ENCODE results near the gene IFT81.
"Not testable (repeated sequence)": the region's sequence is repeated elsewhere in the genome, so short reads cannot be mapped to it uniquely, and the experiment has no call there.

Gene IFT81

DNA sequence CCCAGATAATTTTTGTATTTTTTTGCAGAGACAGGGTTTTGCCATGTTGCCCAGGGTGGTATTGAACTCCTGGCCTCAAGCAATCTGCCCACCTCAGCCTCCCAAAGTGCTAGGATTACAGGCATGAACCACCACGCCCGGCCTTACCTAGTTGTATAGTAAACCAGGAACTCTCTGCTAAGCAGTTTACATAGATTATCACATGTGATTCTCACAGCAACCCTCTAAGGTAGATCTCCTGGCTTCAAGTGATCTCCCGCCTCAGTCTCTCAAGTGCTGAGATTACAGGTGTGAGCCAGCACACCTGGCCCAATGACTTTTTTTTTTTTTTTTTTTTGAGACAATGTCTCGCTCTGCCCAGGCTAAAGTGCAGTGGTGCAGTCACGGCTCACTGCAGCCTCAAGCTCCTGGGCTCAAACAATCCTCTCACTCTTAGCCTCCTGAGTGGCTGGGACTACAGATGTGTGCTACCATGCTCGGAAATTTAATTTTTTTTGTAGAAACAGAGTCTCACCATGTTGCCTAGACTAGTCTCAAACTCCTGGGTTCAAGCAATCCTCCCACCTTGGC lies 130.9 kb downstream of the IFT81 start:
- DNase-seq (no peak), ATAC-seq (no peak)
- Mint-ChIP-seq H3K9me3 (no peaks in the 10 kb centered on the region), H3K27me3 (peaks cover 7% of the 10 kb centered on the region), H3K4me3 (no peak overlapping the region), H3K27ac (no peak overlapping the region), H3K4me1 (no peaks in the 10 kb centered on the region)

DNA sequence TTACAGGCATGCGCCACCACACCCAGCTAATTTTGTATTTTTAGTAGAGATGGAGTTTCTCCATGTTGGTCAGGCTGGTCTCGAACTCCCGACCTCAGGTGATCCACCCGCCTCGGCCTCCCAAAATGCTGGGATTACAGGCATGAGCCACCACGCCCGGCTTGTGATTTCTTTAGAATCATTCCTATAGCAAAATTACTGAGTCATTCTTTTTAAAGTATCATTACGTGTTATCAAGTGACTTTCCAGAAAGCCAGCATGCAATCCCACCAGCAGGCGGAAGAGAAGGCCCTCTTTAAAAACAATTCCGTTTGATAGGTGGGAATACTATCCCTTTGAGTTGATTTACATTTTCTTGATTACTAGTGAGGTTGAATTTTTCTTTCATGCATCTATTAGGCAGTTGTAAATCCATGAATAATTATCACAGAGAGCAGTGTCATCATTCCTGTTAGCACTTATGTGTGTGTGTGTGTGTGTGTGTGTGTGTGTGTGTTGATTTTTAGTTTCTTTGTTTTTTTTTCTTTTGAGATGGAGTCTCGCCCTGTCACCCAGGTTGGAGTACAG lies 131.8 kb downstream of the IFT81 start:
- not testable (repeated sequence) for H3K9me3 Mint-ChIP-seq, DNase-seq, H3K4me3 Mint-ChIP-seq, ATAC-seq, H3K27me3 Mint-ChIP-seq, H3K4me1 Mint-ChIP-seq, H3K27ac Mint-ChIP-seq

DNA sequence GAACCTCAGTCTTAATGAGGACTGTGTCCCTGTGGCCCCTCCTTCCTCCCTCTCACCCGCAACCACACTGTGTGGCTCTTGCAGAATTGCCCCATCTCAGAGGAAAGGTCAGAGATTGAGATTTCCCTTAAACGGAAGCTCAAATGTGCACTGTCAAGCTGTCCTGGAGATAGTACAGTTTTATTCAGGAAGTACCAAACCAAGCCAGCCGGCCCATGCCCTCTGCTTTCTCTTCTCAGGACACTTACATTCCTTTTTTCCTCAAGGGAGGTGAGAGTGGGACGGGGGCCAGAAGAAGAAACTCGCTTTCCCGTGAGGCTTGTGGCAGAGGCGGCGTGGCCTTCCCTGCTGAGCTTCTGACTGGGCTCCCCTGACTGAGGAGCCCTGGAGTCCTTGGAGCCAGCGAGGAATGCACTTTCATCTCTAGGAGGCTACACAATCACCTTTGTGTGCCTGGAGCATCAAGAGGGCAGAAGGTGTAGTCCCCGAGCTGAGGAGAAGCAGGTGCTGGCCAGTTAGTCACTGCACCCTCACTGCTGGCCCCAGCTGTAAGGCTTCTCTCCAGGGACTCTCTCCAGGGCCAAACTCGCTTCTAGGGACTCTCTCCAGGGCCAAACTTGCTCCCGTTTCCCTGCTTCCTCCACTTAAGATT lies 132.7 kb downstream of the IFT81 start:
- Mint-ChIP-seq H3K4me3 (no peak overlapping the region), H3K27ac (peak overlapping the region in 1 of 2 donors; percentile 74), H3K4me1 (no peaks in the 10 kb centered on the region), H3K9me3 (no peaks in the 10 kb centered on the region), H3K27me3 (peaks cover 7% of the 10 kb centered on the region)
- ATAC-seq: no peak
- no peak for DNase-seq

GRCh38 chr12:110258466-110258865 lies 134.3 kb downstream of the IFT81 start:
- Mint-ChIP-seq H3K27ac (no peak overlapping the region), H3K4me1 (no peaks in the 10 kb centered on the region), H3K9me3 (no peaks in the 10 kb centered on the region), H3K27me3 (peaks cover 7% of the 10 kb centered on the region), H3K4me3 (no peak overlapping the region)
- ATAC-seq (no peak), DNase-seq (no peak)

DNA sequence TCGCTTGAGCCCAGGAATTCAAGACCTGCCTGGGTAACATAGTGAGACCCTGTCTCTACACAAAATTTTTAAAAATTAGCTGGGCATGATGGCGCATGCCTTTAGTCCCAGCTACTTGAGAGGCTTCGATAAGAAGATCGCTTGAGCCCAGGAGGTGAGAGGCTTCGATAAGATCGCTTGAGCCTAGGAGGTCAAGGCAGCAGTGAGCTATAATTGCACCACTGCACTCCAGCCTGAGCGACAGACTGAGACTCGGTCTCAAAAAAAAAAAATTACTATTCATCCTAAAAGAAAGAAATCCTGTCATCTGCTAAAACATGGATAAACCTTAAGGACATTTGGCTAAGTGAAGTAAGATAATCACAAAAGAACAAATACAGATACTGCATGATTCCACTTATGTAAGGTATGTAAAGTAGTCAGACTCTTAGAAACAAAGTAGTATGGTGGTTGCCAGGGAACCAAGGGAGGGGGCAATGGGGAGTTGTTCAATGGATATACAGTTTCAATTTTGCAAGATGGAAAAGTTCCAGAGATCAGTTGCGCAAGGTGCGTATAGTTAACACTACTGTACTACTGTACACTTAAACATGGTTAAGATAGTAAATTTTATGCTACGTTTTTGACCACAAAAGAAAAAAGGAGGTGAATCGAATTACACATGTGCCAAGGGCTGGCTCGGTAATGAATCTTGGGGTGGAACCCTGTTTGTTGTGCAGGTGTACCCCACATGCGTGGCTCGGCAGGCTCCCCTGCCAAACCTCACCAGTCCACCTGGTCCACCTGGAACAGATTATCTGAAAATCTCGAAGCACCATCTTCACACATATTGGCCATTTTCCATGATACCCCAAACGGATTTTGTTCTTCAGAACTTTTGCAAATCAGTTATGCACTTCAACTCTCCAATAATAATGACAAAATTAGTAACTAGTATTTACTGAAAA lies 138.6 kb downstream of the IFT81 start:
- ATAC-seq (no peak), DNase-seq (no peak)
- no peaks in the 10 kb centered on the region for H3K9me3 Mint-ChIP-seq
- no peak overlapping the region for H3K4me3 Mint-ChIP-seq
- H3K27me3 Mint-ChIP-seq: peaks cover 7% of the 10 kb centered on the region
- no peak overlapping the region for H3K27ac Mint-ChIP-seq
- no peaks in the 10 kb centered on the region for H3K4me1 Mint-ChIP-seq

DNA sequence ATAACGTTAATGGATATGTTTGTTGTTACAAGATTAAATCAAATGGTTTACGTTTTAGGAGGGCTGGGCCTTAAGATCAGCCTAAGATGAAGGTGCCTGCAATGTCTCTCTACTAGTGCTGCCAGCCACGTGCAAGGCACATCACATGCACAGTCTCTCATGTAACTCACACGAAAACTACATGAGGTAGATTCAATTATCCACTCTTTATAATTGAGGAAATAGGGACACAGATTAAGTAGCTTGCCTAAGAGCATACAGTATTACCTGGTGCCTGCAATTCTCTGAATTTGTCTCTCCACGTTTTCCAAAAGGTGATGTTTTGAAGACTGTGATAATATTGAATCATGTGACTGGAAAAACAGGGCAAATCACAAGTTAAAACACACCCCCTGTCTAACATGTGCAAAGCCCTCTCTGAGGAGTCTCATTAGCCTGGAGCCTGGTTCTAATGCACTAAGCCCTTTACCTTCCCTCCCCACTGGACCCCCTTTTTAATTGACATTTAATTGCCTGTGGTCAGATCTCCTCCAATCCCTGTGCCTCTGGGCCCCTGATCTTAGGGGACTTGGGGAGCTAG lies 142.3 kb downstream of the IFT81 start:
- H3K9me3 Mint-ChIP-seq: no peaks in the 10 kb centered on the region
- no peak overlapping the region for H3K4me3 Mint-ChIP-seq
- peak overlapping the region in 1 of 2 donors; percentile 75 for H3K27ac Mint-ChIP-seq
- DNase-seq: no peak
- no peak for ATAC-seq
- no peaks in the 10 kb centered on the region for H3K27me3 Mint-ChIP-seq
- no peaks in the 10 kb centered on the region for H3K4me1 Mint-ChIP-seq

GRCh38 chr12:110266980-110267620 lies 142.9 kb downstream of the IFT81 start:
- no peaks in the 10 kb centered on the region for H3K4me1 Mint-ChIP-seq
- no peak overlapping the region for H3K4me3 Mint-ChIP-seq
- H3K27ac Mint-ChIP-seq: peak overlapping the region in 1 of 2 donors; percentile 75
- no peak for DNase-seq
- H3K27me3 Mint-ChIP-seq: no peaks in the 10 kb centered on the region
- no peaks in the 10 kb centered on the region for H3K9me3 Mint-ChIP-seq
- ATAC-seq: no peak
